Measurements from ENCODE around the gene TBL1X. TPM values are rescaled to one million over a fixed set of nuclear protein-coding genes. Genes with fewer than 3 reads are reported as not detected.

TBL1X gene
- total and polyA plus RNA-seq, 2 experiments from 2014 or later, result 8.7 to 26.9 TPM

GRCh38 chrX:9493936-9494335 lies 29.1 kb downstream of the TBL1X start:
- Histone ChIP-seq H3K4me1 (ENCODE audit: insufficient read depth) (no peaks in the 10 kb centered on the region), H3K79me2 (replicated peaks; ENCODE audit: insufficient read depth) (peaks cover 48% of the 10 kb centered on the region), H4K20me1 (replicated peaks; ENCODE audit: insufficient read depth) (no peaks in the 10 kb centered on the region; the same call in 1 of the 2 replicates), H3K9me2 (ENCODE audit: insufficient read depth) (no peaks in the 10 kb centered on the region), H3K27ac (ENCODE audit: low read depth) (no peak overlapping the region), H3F3A (replicated peaks; ENCODE audit: low read depth) (no peaks in the 10 kb centered on the region), H3K27me3 (ENCODE audit: insufficient read depth) (no peaks in the 10 kb centered on the region), H3K36me3 (ENCODE audit: insufficient read depth) (no peaks in the 10 kb centered on the region), H2AFZ (no peak overlapping the region), H3K4me2 (no peak overlapping the region), H3K4me3 (no peak overlapping the region)
- Mint-ChIP-seq H3K4me1 (peaks cover 11% of the 10 kb centered on the region), H3K9me3 (no peaks in the 10 kb centered on the region), H3K4me3 (no peak overlapping the region), H3K27ac (no peak overlapping the region), H3K36me3 (ENCODE audit: low read depth) (peaks cover 10% of the 10 kb centered on the region; the same call in 1 of the 3 replicates), H3K27me3 (ENCODE audit: insufficient read depth, low read depth, poor library complexity) (no peaks in the 10 kb centered on the region)
- ATAC-seq, result no peak
- TF ChIP-seq CREB1 (CRISPR knock-in tag; IDR thresholded peaks at IDR 0.05; ENCODE audit: low read depth), result no peak
- TF ChIP-seq ETS1 (IDR thresholded peaks at IDR 0.05), result no peak
- TF ChIP-seq ZNF331 (CRISPR knock-in tag; IDR thresholded peaks at IDR 0.05; ENCODE audit: low read depth), result no peak
- no peak for TF ChIP-seq STAT1 (IDR thresholded peaks at IDR 0.05; ENCODE audit: unreplicated experiment)
- TF ChIP-seq CTCF (conservative IDR thresholded peaks at IDR 0.05; ENCODE audit: low read depth in 2 of 2), result no peak
- no peak for TF ChIP-seq EZH2phosphoT487 (IDR thresholded peaks at IDR 0.05; ENCODE audit: unreplicated experiment)
- no peak for TF ChIP-seq POLR2AphosphoS5 (IDR thresholded peaks at IDR 0.05; ENCODE audit: low read depth)
- no peak for TF ChIP-seq ZNF114 (CRISPR knock-in tag; IDR thresholded peaks at IDR 0.05)
- no peak for TF ChIP-seq JUNB (IDR thresholded peaks at IDR 0.05; ENCODE audit: unreplicated experiment)
- no peak for TF ChIP-seq EZH2 (IDR thresholded peaks at IDR 0.05; ENCODE audit: low read depth, unreplicated experiment)
- TF ChIP-seq REST (IDR thresholded peaks at IDR 0.05; ENCODE audit: unreplicated experiment), result no peak
- no peak for TF ChIP-seq ZNF462 (CRISPR knock-in tag; IDR thresholded peaks at IDR 0.05)
- TF ChIP-seq NANOG (IDR thresholded peaks at IDR 0.05; ENCODE audit: borderline replicate concordance), result no peak
- no peak for DNase-seq (ENCODE audit: low spot score)

Measured in GM23338 (cell line).